Measurements from ENCODE around the gene MLLT10. TPM values are rescaled to one million over a fixed set of nuclear protein-coding genes. Genes with fewer than 3 reads are reported as not detected.

MLLT10 gene
- total and polyA plus RNA-seq, 10 of the 15 experiments (the other 5 are each of a cell fraction or from before 2014, with no cell fraction given), result 8.7 to 61.1 (median 28.5) TPM

DNA sequence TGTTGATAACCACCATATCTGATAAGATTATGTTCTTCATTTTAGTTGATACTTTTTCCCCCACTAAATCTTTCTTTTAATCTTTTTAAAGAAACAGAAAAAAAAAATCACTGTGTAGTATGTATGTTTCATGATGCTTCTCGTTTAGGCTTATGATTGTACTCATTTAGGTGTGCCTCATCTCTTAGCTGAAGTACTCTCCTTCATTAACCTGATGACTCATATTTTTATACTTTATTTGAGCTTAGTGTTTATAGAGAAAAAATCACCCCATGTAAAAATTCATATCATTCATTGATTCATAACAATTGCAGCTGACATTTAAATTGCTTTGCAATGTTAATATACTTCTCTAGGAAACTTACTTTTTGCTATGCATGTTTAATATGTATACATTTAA lies 158.9 kb downstream of the MLLT10 start:
- SMC1A ChIA-PET (ENCODE audit: uncharacterized antibody, unreplicated experiment), result interaction anchor here (0.7 to 1.7 kb wide), 3 partner anchors 33 to 197 kb away, joined by 3 to 4 read pairs (median 4); no protein-coding TSS in a partner anchor
- Histone ChIP-seq H2AFZ (ENCODE audit: control insufficient read depth, low read depth, low read length) (no peak overlapping the region), H3K27me3 (replicated peaks in 1 of 2; ENCODE audit: control insufficient read depth in 2 of 2, insufficient read depth in 2 of 2, low read length in 1 of 2) (no peaks in the 10 kb centered on the region), H3K79me2 (ENCODE audit: control insufficient read depth, insufficient read depth, low read length) (no peaks in the 10 kb centered on the region), H3K4me2 (ENCODE audit: control insufficient read depth, insufficient read depth) (no peak overlapping the region), H3K9me3 (replicated peaks; ENCODE audit: control insufficient read depth, insufficient read depth, low read length) (no peaks in the 10 kb centered on the region; the same call in 2 of the 3 replicates), H3K4me1 (ENCODE audit: control insufficient read depth, insufficient read depth, low read length) (no peaks in the 10 kb centered on the region), H3K27ac (ENCODE audit: control insufficient read depth, insufficient read depth) (no peak overlapping the region), H3K36me3 (ENCODE audit: control insufficient read depth in 2 of 2, insufficient read depth in 2 of 2, low read length in 1 of 2) (peaks cover 0 to 5% of the 10 kb centered on the region in 2 experiments; a peak in 2 of 4 replicates), H4K20me1 (ENCODE audit: control insufficient read depth, insufficient read depth) (no peaks in the 10 kb centered on the region), H3K4me3 (no peak overlapping the region), H3K9ac (ENCODE audit: control insufficient read depth, insufficient read depth, low read length) (no peak overlapping the region)
- intact Hi-C loops (cut with micrococcal nuclease; ENCODE audit: unreplicated experiment) (no loop called here), in situ Hi-C loops (cut with MboI) (no loop called here)
- no peak for DNase-seq (ENCODE audit: low read depth, low spot score)
- no peak for TF ChIP-seq EZH2 (IDR thresholded peaks at IDR 0.05; ENCODE audit: borderline replicate concordance, control insufficient read depth, low read depth, low read length)
- TF ChIP-seq DPF2 (IDR thresholded peaks at IDR 0.05), result no peak
- TF ChIP-seq, protein P1, sequence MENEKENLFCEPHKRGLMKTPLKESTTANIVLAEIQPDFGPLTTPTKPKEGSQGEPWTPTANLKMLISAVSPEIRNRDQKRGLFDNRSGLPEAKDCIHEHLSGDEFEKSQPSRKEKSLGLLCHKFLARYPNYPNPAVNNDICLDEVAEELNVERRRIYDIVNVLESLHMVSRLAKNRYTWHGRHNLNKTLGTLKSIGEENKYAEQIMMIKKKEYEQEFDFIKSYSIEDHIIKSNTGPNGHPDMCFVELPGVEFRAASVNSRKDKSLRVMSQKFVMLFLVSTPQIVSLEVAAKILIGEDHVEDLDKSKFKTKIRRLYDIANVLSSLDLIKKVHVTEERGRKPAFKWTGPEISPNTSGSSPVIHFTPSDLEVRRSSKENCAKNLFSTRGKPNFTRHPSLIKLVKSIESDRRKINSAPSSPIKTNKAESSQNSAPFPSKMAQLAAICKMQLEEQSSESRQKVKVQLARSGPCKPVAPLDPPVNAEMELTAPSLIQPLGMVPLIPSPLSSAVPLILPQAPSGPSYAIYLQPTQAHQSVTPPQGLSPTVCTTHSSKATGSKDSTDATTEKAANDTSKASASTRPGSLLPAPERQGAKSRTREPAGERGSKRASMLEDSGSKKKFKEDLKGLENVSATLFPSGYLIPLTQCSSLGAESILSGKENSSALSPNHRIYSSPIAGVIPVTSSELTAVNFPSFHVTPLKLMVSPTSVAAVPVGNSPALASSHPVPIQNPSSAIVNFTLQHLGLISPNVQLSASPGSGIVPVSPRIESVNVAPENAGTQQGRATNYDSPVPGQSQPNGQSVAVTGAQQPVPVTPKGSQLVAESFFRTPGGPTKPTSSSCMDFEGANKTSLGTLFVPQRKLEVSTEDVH (IDR thresholded peaks at IDR 0.05; ENCODE audit: low read depth, partially characterized antibody), result no peak
- no peak for TF ChIP-seq SREBF1 (IDR thresholded peaks at IDR 0.05; ENCODE audit: low read length)
- no peak for TF ChIP-seq HDAC2 (IDR thresholded peaks at IDR 0.05)
- TF ChIP-seq, protein P2, sequence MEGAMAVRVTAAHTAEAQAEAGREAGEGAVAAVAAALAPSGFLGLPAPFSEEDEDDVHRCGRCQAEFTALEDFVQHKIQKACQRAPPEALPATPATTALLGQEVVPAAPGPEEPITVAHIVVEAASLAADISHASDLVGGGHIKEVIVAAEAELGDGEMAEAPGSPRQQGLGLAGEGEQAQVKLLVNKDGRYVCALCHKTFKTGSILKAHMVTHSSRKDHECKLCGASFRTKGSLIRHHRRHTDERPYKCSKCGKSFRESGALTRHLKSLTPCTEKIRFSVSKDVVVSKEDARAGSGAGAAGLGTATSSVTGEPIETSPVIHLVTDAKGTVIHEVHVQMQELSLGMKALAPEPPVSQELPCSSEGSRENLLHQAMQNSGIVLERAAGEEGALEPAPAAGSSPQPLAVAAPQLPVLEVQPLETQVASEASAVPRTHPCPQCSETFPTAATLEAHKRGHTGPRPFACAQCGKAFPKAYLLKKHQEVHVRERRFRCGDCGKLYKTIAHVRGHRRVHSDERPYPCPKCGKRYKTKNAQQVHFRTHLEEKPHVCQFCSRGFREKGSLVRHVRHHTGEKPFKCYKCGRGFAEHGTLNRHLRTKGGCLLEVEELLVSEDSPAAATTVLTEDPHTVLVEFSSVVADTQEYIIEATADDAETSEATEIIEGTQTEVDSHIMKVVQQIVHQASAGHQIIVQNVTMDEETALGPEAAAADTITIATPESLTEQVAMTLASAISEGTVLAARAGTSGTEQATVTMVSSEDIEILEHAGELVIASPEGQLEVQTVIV (IDR thresholded peaks at IDR 0.05; ENCODE audit: borderline replicate concordance, partially characterized antibody), result no peak
- TF ChIP-seq SIN3A (IDR thresholded peaks at IDR 0.05; ENCODE audit: low read depth, low read length), result no peak
- no peak for TF ChIP-seq CHD1 (IDR thresholded peaks at IDR 0.05; ENCODE audit: low read depth, low read length)
- TF ChIP-seq, protein P3, sequence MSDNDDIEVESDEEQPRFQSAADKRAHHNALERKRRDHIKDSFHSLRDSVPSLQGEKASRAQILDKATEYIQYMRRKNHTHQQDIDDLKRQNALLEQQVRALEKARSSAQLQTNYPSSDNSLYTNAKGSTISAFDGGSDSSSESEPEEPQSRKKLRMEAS (IDR thresholded peaks at IDR 0.05; ENCODE audit: low read depth, low read length), result no peak
- TF ChIP-seq SRF (IDR thresholded peaks at IDR 0.05; ENCODE audit: low read depth in 2 of 2, low read length in 2 of 2), result no peak
- FAIRE-seq, result no peak
- WGBS (ENCODE audit: insufficient coverage, insufficient replicate concordance, low lambda C conversion rate, missing lambda C conversion rate), result 0% methylated on average over 1 of the region's 1 CpG
- no peak for ATAC-seq
- BruUV-seq (replicated peaks), result no TSS peak
- RAD21 ChIA-PET (ENCODE audit: unreplicated experiment), result no interaction called here
- POLR2A ChIA-PET, result no interaction called here
- CTCF ChIA-PET, result interaction anchor here (0.6 kb wide), 2 partner anchors 10 to 154 kb away, joined by 3 read pairs; no protein-coding TSS in a partner anchor

Measured in GM12878 (cell line).